OCI-LY7 (cell line): ENCODE measurements around the gene NDUFAF7. TPM values are rescaled to one million over a fixed set of nuclear protein-coding genes. Genes with fewer than 3 reads are reported as not detected.

ENCODE experiments used
- BruUV-seq: library from RNA; stranded (reverse); fragments of 400-500 nt; replicated peaks from 2 replicates; lab custom pipeline; 2021; lab: Mats Ljungman, UMichigan
- CTCF ChIA-PET: fragments of 300-600 bp; sonication (Branson Sonifier 250); formaldehyde crosslinking; loops from one replicate; lab custom pipeline; 2022; ENCODE audit warnings: antibody characterized with exemption; ENCODE audit not compliant: unreplicated experiment; lab: Charles Lee
- POLR2A ChIA-PET: fragments of 300-600 bp; sonication (Branson Sonifier 250); formaldehyde crosslinking; loops from one replicate; lab custom pipeline; 2022; ENCODE audit warnings: antibody characterized with exemption; lab: Charles Lee
- DNase-seq: peaks from one replicate; pipeline ENCODE4 v3.0.0-alpha.2; 2015; ENCODE audit warnings: low spot score
- H2AFZ ChIP-seq: fragments of 200-600 bp; sonication (generic), shearing (Covaris generic); 2 replicates; pipeline ENCODE4 v1.6.1; 2014; ENCODE audit warnings: mild to moderate bottlenecking, antibody characterized with exemption, low read length, moderate library complexity
- H3K27ac ChIP-seq: fragments of 200-600 bp; sonication (generic); 2 replicates; pipeline ENCODE4 v1.5.1; 2014; ENCODE audit warnings: mixed run types, low read depth, mild to moderate bottlenecking, moderate library complexity, low read length, inconsistent platforms; ENCODE audit not compliant: poor library complexity, severe bottlenecking
- H3K36me3 ChIP-seq: fragments of 200-600 bp; sonication (generic); 2 replicates; pipeline ENCODE4 v1.6.1; 2014; ENCODE audit warnings: mild to moderate bottlenecking, antibody characterized with exemption, low read length, moderate library complexity, mixed read lengths; ENCODE audit not compliant: insufficient read depth
- H3K4me1 ChIP-seq: fragments of 200-600 bp; sonication (generic); 2 replicates; pipeline ENCODE4 v1.5.1; 2014; ENCODE audit warnings: mild to moderate bottlenecking, low read length; ENCODE audit not compliant: insufficient read depth, poor library complexity, severe bottlenecking
- H3K4me2 ChIP-seq: fragments of 200-600 bp; sonication (generic); 2 replicates; pipeline ENCODE4 v1.6.1; 2014; ENCODE audit warnings: mild to moderate bottlenecking, low read length
- H3K4me3 ChIP-seq: fragments of 200-600 bp; sonication (generic); 2 replicates; pipeline ENCODE4 v1.5.1; 2014; ENCODE audit warnings: mild to moderate bottlenecking, low read depth, low read length; ENCODE audit not compliant: poor library complexity, severe bottlenecking
- H3K79me2 ChIP-seq: fragments of 200-600 bp; sonication (generic); 2 replicates; pipeline ENCODE4 v1.6.1; 2016; ENCODE audit warnings: low read depth, mild to moderate bottlenecking, low read length, moderate library complexity, mixed read lengths; ENCODE audit not compliant: insufficient read depth
- H3K9me2 ChIP-seq: fragments of 200-600 bp; sonication (generic); 2 replicates; pipeline ENCODE4 v1.6.1; 2016; ENCODE audit warnings: mild to moderate bottlenecking, low read length, mixed read lengths; ENCODE audit not compliant: insufficient read depth
- H3K9me3 ChIP-seq: fragments of 200-600 bp; sonication (generic); 2 replicates; pipeline ENCODE4 v1.6.1; 2014; ENCODE audit warnings: mild to moderate bottlenecking, mixed run types, low read length, mixed read lengths
- H4K20me1 ChIP-seq: fragments of 200-600 bp; sonication (generic); 2 replicates; pipeline ENCODE4 v1.6.1; 2014; ENCODE audit warnings: mild to moderate bottlenecking, antibody characterized with exemption, low read length, moderate library complexity, mixed read lengths; ENCODE audit not compliant: insufficient read depth
- CTCF ChIP-seq: fragments of 200-600 bp; sonication (generic); conservative IDR thresholded peaks from 2 replicates; pipeline ENCODE4 v1.5.1; 2014; ENCODE audit warnings: mild to moderate bottlenecking, antibody characterized with exemption, low read length, moderate library complexity, mixed read lengths
- EZH2phosphoT487 ChIP-seq: fragments of 200-600 bp; sonication (generic); IDR thresholded peaks from 2 replicates; pipeline ENCODE4 v1.6.1; 2018; ENCODE audit warnings: low read depth, borderline replicate concordance, mild to moderate bottlenecking, mixed run types, antibody characterized with exemption, low read length, moderate library complexity, mixed read lengths
- intact Hi-C: fragments of 100-400 bp; cut with micrococcal nuclease; formaldehyde crosslinking; loops from one replicate; pipeline ENCODE4 v1.10.0; 2022; ENCODE audit not compliant: unreplicated experiment
- total RNA-seq, 2 experiments: library from RNA; depleted of rRNA in 1 of 2; stranded (reverse); fragments of >200 nt in 1 of 2; shearing (Covaris generic) in 1 of 2; gene quantifications; 2 replicates each; pipeline ENCODE4 v1.2.3, GENCODE V29; 2014 to 2022

NDUFAF7 gene
- total RNA-seq, 2 experiments from 2014 or later: 23.3 to 26.0 TPM

- no peak overlapping the region for H2AFZ ChIP-seq
- ChIA-PET CTCF (interaction anchor here (0.6 kb wide), 1 partner anchor 101 kb away, joined by 4 read pairs; no protein-coding TSS in a partner anchor), POLR2A (interaction anchor here (0.6 to 2.4 kb wide), 7 partner anchors 10 to 281 kb away, joined by 3 to 10 read pairs (median 5); no protein-coding TSS in a partner anchor)
- DNase-seq: no peak
- peaks cover 12% of the 10 kb centered on the region; the same call in 1 of the 2 replicates for H4K20me1 ChIP-seq
- TF ChIP-seq EZH2phosphoT487 (no peak), CTCF (no peak)
- peaks cover 86% of the 10 kb centered on the region for H3K36me3 ChIP-seq
- H3K27ac ChIP-seq: no peak overlapping the region
- H3K9me2 ChIP-seq: no peaks in the 10 kb centered on the region
- no peak overlapping the region for H3K4me3 ChIP-seq
- H3K4me2 ChIP-seq: no peak overlapping the region
- peaks cover 4% of the 10 kb centered on the region; the same call in 1 of the 2 replicates for H3K9me3 ChIP-seq
- no TSS peak for BruUV-seq
- H3K79me2 ChIP-seq: peaks cover 100% of the 10 kb centered on the region
- H3K4me1 ChIP-seq: peaks cover 11% of the 10 kb centered on the region
- intact Hi-C loops: no loop called here
Observed at GRCh38 chr2:37297632-37298031, 66.2 kb downstream of the NDUFAF7 start.

Other genes with a start within 250 kb of the NDUFAF7 start
- gene HEATR5B, start 147.3 kb upstream of the NDUFAF7 start, total RNA-seq (2014; rRNA removed; shearing (Covaris generic)): 23.8 TPM in 2 replicates
- 31.3 and 34.5 TPM in 2 replicates for gene HEATR5B, start 147.3 kb upstream of the NDUFAF7 start, total RNA-seq (2022)
- gene GPATCH11, start 147.1 kb upstream of the NDUFAF7 start, total RNA-seq (2014; rRNA removed; shearing (Covaris generic)): 11.6 and 21.2 TPM in 2 replicates
- gene GPATCH11, start 147.1 kb upstream of the NDUFAF7 start, total RNA-seq (2022): 18.9 and 24.5 TPM in 2 replicates
- 3.2 and 3.6 TPM in 2 replicates for gene EIF2AK2, start 74.7 kb upstream of the NDUFAF7 start, total RNA-seq (2014; rRNA removed; shearing (Covaris generic))
- 3.1 and 3.7 TPM in 2 replicates for gene EIF2AK2, start 74.7 kb upstream of the NDUFAF7 start, total RNA-seq (2022)
- not detected in 2 replicates for gene SULT6B1, start 43.0 kb upstream of the NDUFAF7 start, total RNA-seq (2014; rRNA removed; shearing (Covaris generic))
- gene SULT6B1, start 43.0 kb upstream of the NDUFAF7 start, total RNA-seq (2022): not detected in 2 replicates
- gene CEBPZOS, start 35.2 kb upstream of the NDUFAF7 start, total RNA-seq (2014; rRNA removed; shearing (Covaris generic)): 19.2 and 31.1 TPM in 2 replicates
- gene CEBPZOS, start 35.2 kb upstream of the NDUFAF7 start, total RNA-seq (2022): 73.6 and 90.9 TPM in 2 replicates
- gene CEBPZ, start 62 bp upstream of the NDUFAF7 start, total RNA-seq (2014; rRNA removed; shearing (Covaris generic)): 34.9 and 50.2 TPM in 2 replicates
- 55.1 and 57.2 TPM in 2 replicates for gene CEBPZ, start 62 bp upstream of the NDUFAF7 start, total RNA-seq (2022)
- 63.2 and 74.3 TPM in 2 replicates for gene PRKD3, start 93.2 kb downstream of the NDUFAF7 start, total RNA-seq (2014; rRNA removed; shearing (Covaris generic))
- 174 and 185 TPM in 2 replicates for gene PRKD3, start 93.2 kb downstream of the NDUFAF7 start, total RNA-seq (2022)
- gene QPCT, start 113.0 kb downstream of the NDUFAF7 start, total RNA-seq (2014; rRNA removed; shearing (Covaris generic)): 3.5 and 8.2 TPM in 2 replicates
- gene QPCT, start 113.0 kb downstream of the NDUFAF7 start, total RNA-seq (2022): 42.9 and 52.6 TPM in 2 replicates